MM.1S (cell line): ENCODE measurements around the gene S100A6.

ENCODE experiments used
- DNase-seq: peaks from one replicate; pipeline ENCODE4 v3.0.0-alpha.2; 2015
- H2AFZ ChIP-seq: fragments of 300-600 bp; sonication (generic); 2 replicates; pipeline ENCODE4 v1.6.0; 2016; ENCODE audit warnings: antibody characterized with exemption, low read length
- H3F3A ChIP-seq: fragments of 300-600 bp; sonication (generic); 2 replicates; pipeline ENCODE4 v1.6.1; 2016; ENCODE audit warnings: mild to moderate bottlenecking, antibody characterized with exemption, low read length, moderate library complexity, mixed read lengths; ENCODE audit not compliant: insufficient read depth
- H3K27ac ChIP-seq: fragments of 300-600 bp; sonication (generic); 2 replicates; pipeline ENCODE4 v1.5.1; 2016; ENCODE audit warnings: mild to moderate bottlenecking, low read length
- H3K27me3 ChIP-seq: fragments of 300-600 bp; sonication (generic); replicated peaks from 2 replicates; pipeline ENCODE4 v1.6.0; 2016; ENCODE audit warnings: low read length; ENCODE audit not compliant: insufficient read depth
- H3K36me3 ChIP-seq: fragments of 300-600 bp; sonication (generic); replicated peaks from 2 replicates; pipeline ENCODE4 v1.6.1; 2016; ENCODE audit warnings: mild to moderate bottlenecking, low read length, mixed read lengths; ENCODE audit not compliant: insufficient read depth
- H3K4me1 ChIP-seq: fragments of 300-600 bp; sonication (generic); 2 replicates; pipeline ENCODE4 v1.6.1; 2016; ENCODE audit warnings: low read length, mixed read lengths
- H3K4me2 ChIP-seq: fragments of 300-600 bp; sonication (generic); 2 replicates; pipeline ENCODE4 v1.6.0; 2016; ENCODE audit warnings: low read depth, low read length
- H3K4me3 ChIP-seq: fragments of 300-600 bp; sonication (generic); 2 replicates; pipeline ENCODE4 v1.5.1; 2016; ENCODE audit warnings: low read length, mixed read lengths
- H3K79me2 ChIP-seq: fragments of 300-600 bp; sonication (generic); 2 replicates; pipeline ENCODE4 v1.6.1; 2016; ENCODE audit warnings: mixed run types, low read length, mixed read lengths
- H3K9ac ChIP-seq: fragments of 300-600 bp; sonication (generic); 2 replicates; pipeline ENCODE4 v1.6.1; 2016; ENCODE audit warnings: low read length, mixed read lengths
- H3K9me2 ChIP-seq: fragments of 300-600 bp; sonication (generic); replicated peaks from 2 replicates; pipeline ENCODE4 v1.6.1; 2016; ENCODE audit warnings: mild to moderate bottlenecking, low read length, mixed read lengths; ENCODE audit not compliant: insufficient read depth
- H3K9me3 ChIP-seq: fragments of 300-600 bp; sonication (generic); replicated peaks from 2 replicates; pipeline ENCODE4 v1.6.1; 2016; ENCODE audit warnings: mild to moderate bottlenecking, low read length, mixed read lengths; ENCODE audit not compliant: insufficient read depth
- H4K20me1 ChIP-seq: fragments of 300-600 bp; sonication (generic); 2 replicates; pipeline ENCODE4 v1.6.1; 2016; ENCODE audit warnings: mild to moderate bottlenecking, low read length, moderate library complexity, mixed read lengths; ENCODE audit not compliant: insufficient read depth
- EZH2 ChIP-seq: fragments of 300-600 bp; sonication (generic); optimal IDR thresholded peaks from 2 replicates; pipeline ENCODE3; 2017; ENCODE audit warnings: low read depth, mild to moderate bottlenecking, antibody characterized with exemption, low read length, mixed read lengths
- EZH2phosphoT487 ChIP-seq: fragments of 300-600 bp; sonication (generic); IDR thresholded peaks from 2 replicates; pipeline ENCODE4 v1.6.1; 2018; ENCODE audit warnings: antibody characterized with exemption, low read length
- TF ChIP-seq, protein P1 (sequence below): fragments of 300-600 bp; sonication (generic); IDR thresholded peaks from 2 replicates; pipeline ENCODE4 v1.5.1; 2016; ENCODE audit warnings: antibody characterized with exemption, low read length, mixed read lengths

The S100A6 gene

DNA sequence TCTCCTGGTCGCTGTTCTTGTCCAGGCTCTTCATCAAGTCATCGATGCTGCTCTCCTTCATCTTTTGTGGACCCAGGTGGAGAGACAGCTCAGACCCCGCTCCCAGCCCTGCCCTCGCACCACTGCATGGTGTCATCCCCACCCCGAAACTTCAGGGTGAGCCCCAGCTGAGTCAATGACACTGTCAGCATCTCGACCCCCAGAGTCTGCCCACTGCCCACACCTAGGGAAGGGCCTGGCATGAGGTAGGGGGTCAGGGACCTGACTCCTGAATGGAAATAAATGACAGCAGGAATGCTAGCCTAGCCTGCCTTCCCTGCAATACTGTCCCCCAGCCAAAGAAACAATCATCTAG lies 1.6 kb upstream of the S100A6 start:
- H4K20me1 ChIP-seq, result no peaks in the 10 kb centered on the region
- no peaks in the 10 kb centered on the region for H3F3A ChIP-seq
- peaks cover 10% of the 10 kb centered on the region for H3K4me1 ChIP-seq
- TF ChIP-seq EZH2phosphoT487 (no peak), EZH2 (no peak)
- TF ChIP-seq, protein P1, sequence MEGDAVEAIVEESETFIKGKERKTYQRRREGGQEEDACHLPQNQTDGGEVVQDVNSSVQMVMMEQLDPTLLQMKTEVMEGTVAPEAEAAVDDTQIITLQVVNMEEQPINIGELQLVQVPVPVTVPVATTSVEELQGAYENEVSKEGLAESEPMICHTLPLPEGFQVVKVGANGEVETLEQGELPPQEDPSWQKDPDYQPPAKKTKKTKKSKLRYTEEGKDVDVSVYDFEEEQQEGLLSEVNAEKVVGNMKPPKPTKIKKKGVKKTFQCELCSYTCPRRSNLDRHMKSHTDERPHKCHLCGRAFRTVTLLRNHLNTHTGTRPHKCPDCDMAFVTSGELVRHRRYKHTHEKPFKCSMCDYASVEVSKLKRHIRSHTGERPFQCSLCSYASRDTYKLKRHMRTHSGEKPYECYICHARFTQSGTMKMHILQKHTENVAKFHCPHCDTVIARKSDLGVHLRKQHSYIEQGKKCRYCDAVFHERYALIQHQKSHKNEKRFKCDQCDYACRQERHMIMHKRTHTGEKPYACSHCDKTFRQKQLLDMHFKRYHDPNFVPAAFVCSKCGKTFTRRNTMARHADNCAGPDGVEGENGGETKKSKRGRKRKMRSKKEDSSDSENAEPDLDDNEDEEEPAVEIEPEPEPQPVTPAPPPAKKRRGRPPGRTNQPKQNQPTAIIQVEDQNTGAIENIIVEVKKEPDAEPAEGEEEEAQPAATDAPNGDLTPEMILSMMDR, result no peak
- no peak overlapping the region for H3K9ac ChIP-seq
- no peaks in the 10 kb centered on the region for H3K79me2 ChIP-seq
- H3K36me3 ChIP-seq, result no peaks in the 10 kb centered on the region
- no peaks in the 10 kb centered on the region for H3K9me2 ChIP-seq
- no peak overlapping the region for H3K27ac ChIP-seq
- H3K9me3 ChIP-seq, result no peaks in the 10 kb centered on the region
- no peak overlapping the region for H3K4me2 ChIP-seq
- no peak for DNase-seq
- no peaks in the 10 kb centered on the region for H3K27me3 ChIP-seq
- H3K4me3 ChIP-seq, result no peak overlapping the region
- no peak overlapping the region for H2AFZ ChIP-seq

DNA sequence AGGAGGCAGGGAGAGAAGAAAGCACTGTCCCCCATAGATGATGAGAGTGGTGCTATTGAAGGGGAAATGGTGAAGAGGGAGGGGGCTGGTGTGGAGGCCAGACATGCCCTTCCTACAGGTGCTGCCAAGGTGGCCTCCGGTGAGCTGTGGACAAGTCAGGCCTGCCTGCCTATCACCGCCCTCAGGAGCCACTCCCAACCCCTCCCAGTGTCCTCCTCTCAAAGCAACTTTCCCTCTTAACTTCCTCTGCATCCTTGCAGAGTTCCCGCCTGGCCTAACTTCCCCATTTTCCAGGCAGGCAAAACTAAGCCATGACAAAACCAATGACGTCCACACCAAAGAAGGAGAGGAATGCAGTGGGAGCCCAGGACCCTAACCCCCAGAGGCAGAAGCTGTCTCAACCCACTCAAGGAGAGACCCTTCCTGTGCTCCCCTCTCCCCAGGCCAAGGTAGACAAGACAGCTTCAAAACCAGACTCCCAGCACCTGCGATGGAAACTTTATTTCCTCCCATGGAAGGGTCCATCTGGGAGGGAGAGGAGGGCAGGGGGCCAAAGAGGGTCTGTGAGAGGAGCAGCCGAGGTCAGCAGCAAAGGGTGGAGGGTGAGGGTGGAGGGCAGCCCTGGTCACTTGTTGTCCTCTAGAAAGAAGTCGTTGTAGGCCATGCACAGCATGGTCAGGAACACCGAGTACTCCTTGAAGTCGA lies 1.0 kb upstream of the S100A6 start:
- H3F3A ChIP-seq, result no peaks in the 10 kb centered on the region
- peak overlapping the region; percentile 96 for H3K4me2 ChIP-seq
- TF ChIP-seq EZH2 (no peak), EZH2phosphoT487 (no peak)
- TF ChIP-seq, protein P1, result no peak
- no peaks in the 10 kb centered on the region for H3K9me2 ChIP-seq
- H3K4me3 ChIP-seq, result no peak overlapping the region; the same call in 1 of the 2 replicates
- H3K36me3 ChIP-seq, result no peaks in the 10 kb centered on the region
- H3K79me2 ChIP-seq, result no peaks in the 10 kb centered on the region
- no peak for DNase-seq
- H3K9me3 ChIP-seq, result no peaks in the 10 kb centered on the region
- H3K9ac ChIP-seq, result no peak overlapping the region
- peak overlapping the region; percentile 96 for H2AFZ ChIP-seq
- no peaks in the 10 kb centered on the region for H3K27me3 ChIP-seq
- H3K4me1 ChIP-seq, result peaks cover 15% of the 10 kb centered on the region
- no peak overlapping the region for H3K27ac ChIP-seq
- no peaks in the 10 kb centered on the region for H4K20me1 ChIP-seq

DNA sequence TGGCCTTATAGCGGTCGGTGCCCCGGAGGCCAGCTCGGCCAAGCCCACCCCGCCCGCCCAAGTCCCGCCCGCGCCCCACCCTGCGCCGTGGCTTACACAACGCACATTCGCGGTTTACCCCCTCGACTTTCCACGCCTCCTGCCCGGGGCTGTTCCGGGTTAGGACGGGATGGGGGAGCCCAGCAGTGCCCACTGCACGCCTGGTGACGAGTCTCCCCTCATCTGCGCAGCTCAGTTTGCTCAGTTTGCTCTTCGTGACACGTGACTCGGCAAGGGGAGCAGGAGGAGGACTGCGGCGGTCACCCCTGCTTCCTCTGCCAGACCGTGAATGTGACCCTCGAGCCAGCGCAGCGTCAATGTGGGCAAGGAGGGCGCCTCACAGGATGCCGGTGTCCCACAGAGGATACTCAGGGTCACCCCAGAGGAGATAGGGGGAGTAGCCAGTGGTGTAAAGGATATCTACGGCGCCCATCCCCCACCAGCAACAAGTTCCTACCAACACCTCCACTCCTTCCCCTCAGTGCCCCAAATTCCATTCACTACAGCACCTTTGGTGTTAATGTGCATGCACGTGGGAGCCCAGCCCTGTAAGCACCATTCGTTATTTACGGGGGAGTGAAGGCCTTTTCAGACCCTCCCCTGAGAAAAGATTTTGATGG lies 350 bp upstream of the S100A6 start:
- DNase-seq, result peak; percentile 34
- peak overlapping the region; percentile 96 for H3K4me2 ChIP-seq
- no peaks in the 10 kb centered on the region for H3K9me2 ChIP-seq
- no peaks in the 10 kb centered on the region for H3K36me3 ChIP-seq
- TF ChIP-seq, protein P1, result no peak
- TF ChIP-seq EZH2phosphoT487 (no peak), EZH2 (no peak)
- H3F3A ChIP-seq, result no peaks in the 10 kb centered on the region
- H2AFZ ChIP-seq, result peak overlapping the region; percentile 96
- H3K9ac ChIP-seq, result peak overlapping the region; percentile 35; the same call in 1 of the 2 replicates
- H3K4me1 ChIP-seq, result peaks cover 15% of the 10 kb centered on the region
- no peak overlapping the region for H3K27ac ChIP-seq
- H3K9me3 ChIP-seq, result no peaks in the 10 kb centered on the region
- no peaks in the 10 kb centered on the region for H4K20me1 ChIP-seq
- peak overlapping the region; percentile 68 for H3K4me3 ChIP-seq
- H3K27me3 ChIP-seq, result no peaks in the 10 kb centered on the region
- no peaks in the 10 kb centered on the region for H3K79me2 ChIP-seq
